Fibroblast of gingiva (primary cell): ENCODE results near the gene DIAPH3.

ENCODE experiments used
- DNase-seq: peaks from one replicate; pipeline ENCODE4 v3.0.0-alpha.2; 2011; ENCODE audit warnings: low read depth

DIAPH3 gene

GRCh38 chr13:60019119-60019993, 144.4 kb downstream of the DIAPH3 start:
- peak; percentile 2 for DNase-seq

GRCh38 chr13:60018536-60018935, 145.2 kb downstream of the DIAPH3 start:
- DNase-seq, result no peak

GRCh38 chr13:60016229-60016628, 147.5 kb downstream of the DIAPH3 start:
- no peak for DNase-seq

GRCh38 chr13:60013166-60013565, 150.6 kb downstream of the DIAPH3 start:
- DNase-seq, result no peak

GRCh38 chr13:60012488-60012887, 151.2 kb downstream of the DIAPH3 start:
- DNase-seq, result no peak

GRCh38 chr13:60009300-60010253, 154.2 kb downstream of the DIAPH3 start:
- DNase-seq, result no peak

- peak; percentile 2 for DNase-seq
Observed at GRCh38 chr13:60001889-60002288, 161.8 kb downstream of the DIAPH3 start.

GRCh38 chr13:60000976-60001375, 162.8 kb downstream of the DIAPH3 start:
- DNase-seq, result no peak

GRCh38 chr13:60000081-60000480, 163.6 kb downstream of the DIAPH3 start:
- no peak for DNase-seq

- peak; percentile 7 for DNase-seq
Observed at GRCh38 chr13:59997976-59998375, 165.8 kb downstream of the DIAPH3 start.

GRCh38 chr13:59996461-59996980, 167.2 kb downstream of the DIAPH3 start:
- DNase-seq, result no peak

- DNase-seq, result no peak
Observed at GRCh38 chr13:59991395-59991794, 172.3 kb downstream of the DIAPH3 start.

- no peak for DNase-seq
Observed at GRCh38 chr13:59982631-59983382, 180.9 kb downstream of the DIAPH3 start.

- no peak for DNase-seq
Observed at GRCh38 chr13:59979589-59979988, 184.1 kb downstream of the DIAPH3 start.

GRCh38 chr13:59978862-59979261, 184.9 kb downstream of the DIAPH3 start:
- no peak for DNase-seq

- no peak for DNase-seq
Observed at GRCh38 chr13:59976856-59977255, 186.9 kb downstream of the DIAPH3 start.

- no peak for DNase-seq
Observed at GRCh38 chr13:59975807-59976435, 187.8 kb downstream of the DIAPH3 start.

- DNase-seq, result no peak
Observed at GRCh38 chr13:59970847-59971246, 192.9 kb downstream of the DIAPH3 start.

GRCh38 chr13:59963827-59964226, 199.9 kb downstream of the DIAPH3 start:
- no peak for DNase-seq

- no peak for DNase-seq
Observed at GRCh38 chr13:59963383-59963782, 200.3 kb downstream of the DIAPH3 start.

- no peak for DNase-seq
Observed at GRCh38 chr13:59962343-59962742, 201.4 kb downstream of the DIAPH3 start.
